OCI-LY7 (cell line): ENCODE measurements around the gene NDUFB2.

Experiments
- CTCF ChIP-seq: fragments of 200-600 bp; sonication (generic); conservative IDR thresholded peaks from 2 replicates; pipeline ENCODE4 v1.5.1; 2014; ENCODE audit warnings: mild to moderate bottlenecking, antibody characterized with exemption, low read length, moderate library complexity, mixed read lengths
- EZH2phosphoT487 ChIP-seq: fragments of 200-600 bp; sonication (generic); IDR thresholded peaks from 2 replicates; pipeline ENCODE4 v1.6.1; 2018; ENCODE audit warnings: low read depth, borderline replicate concordance, mild to moderate bottlenecking, mixed run types, antibody characterized with exemption, low read length, moderate library complexity, mixed read lengths

- no peak for TF ChIP-seq CTCF
- TF ChIP-seq EZH2phosphoT487 = no peak
Observed at GRCh38 chr7:140671966-140672365, 24.5 kb upstream of the NDUFB2 start.
